ENCODE results near the gene RAD51C.
"Not testable (repeated sequence)": the region's sequence is repeated elsewhere in the genome, so short reads cannot be mapped to it uniquely, and the experiment has no call there.

RAD51C gene

DNA sequence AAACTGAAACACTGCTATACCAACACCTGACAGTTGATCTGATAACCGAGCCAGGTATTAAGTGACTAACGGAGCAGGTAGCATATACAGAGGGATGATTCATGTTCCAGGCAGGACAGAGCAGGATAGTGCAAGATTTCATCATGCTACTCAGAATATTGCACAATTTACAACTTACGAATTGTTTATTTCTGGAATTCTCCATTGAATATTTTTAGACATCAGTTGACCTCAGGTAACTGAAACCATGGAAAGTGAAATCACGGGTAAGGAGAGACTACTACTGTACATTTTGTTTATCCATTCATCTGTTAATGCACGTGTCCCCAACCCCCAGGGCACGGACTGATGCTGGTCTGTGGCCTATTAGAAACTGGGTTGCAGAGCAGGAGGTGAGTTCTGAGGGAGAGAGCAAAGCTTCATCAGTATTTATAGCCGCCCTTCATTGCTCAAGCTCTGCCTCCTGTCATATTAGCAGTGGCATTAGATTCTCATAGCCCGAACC lies 48.8 kb downstream of the RAD51C start:
- no peak for DNase-seq (ENCODE audit: low spot score)

- DNase-seq (ENCODE audit: low spot score): no peak
Observed at GRCh38 chr17:58747674-58748073, 55.3 kb downstream of the RAD51C start.

DNA sequence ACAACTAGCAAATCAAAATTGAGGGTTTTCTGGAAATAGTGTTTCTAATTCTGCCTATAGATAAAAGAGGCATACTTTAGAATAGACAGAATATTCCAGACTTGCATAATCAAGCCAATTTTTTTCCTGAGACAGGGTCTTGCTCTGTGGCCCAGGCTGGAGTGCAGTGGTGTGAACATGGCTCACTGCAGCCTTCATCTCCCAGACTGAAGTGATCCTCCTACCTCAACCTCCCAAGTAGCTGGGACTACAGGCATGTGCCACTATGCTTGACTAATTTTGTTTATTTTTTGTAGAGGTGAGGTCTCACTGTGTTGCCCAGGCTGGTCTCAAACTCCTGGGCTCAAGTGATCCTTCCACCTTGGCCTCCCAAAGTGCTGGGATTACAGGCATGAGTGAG lies 57.2 kb downstream of the RAD51C start:
- not testable (repeated sequence) for DNase-seq (ENCODE audit: low spot score)

DNA sequence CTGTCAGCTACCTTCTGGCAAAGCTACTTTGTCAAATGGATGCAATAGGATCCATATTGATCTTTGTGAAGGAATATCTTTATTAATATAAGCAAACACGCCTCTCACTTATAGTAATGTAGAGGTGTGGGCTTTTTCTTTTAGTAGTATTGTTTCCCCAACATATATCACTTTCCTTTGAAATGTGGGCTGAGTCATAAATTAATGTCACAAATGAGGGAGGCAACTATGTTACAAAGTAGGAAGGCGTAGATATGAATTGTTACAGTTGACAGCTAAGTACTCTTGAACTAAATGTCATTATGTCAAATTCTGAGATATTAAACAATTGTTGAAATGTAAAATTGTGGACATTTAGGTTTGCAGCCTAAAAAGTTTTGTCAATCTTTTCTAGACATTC lies 60.6 kb downstream of the RAD51C start:
- no peak for DNase-seq (ENCODE audit: low spot score)

GRCh38 chr17:58755269-58755576 lies 62.8 kb downstream of the RAD51C start:
- no peak for DNase-seq (ENCODE audit: low spot score)

- DNase-seq (ENCODE audit: low spot score): peak; percentile 26
Observed at GRCh38 chr17:58755577-58756245, 63.3 kb downstream of the RAD51C start, which contains the start of gene PPM1E. Gene PPM1E, plus strand, starts transcription at chr17:58755854.

GRCh38 chr17:58756246-58757161 lies 64.1 kb downstream of the RAD51C start:
- DNase-seq (ENCODE audit: low spot score): peak; percentile 25

DNA sequence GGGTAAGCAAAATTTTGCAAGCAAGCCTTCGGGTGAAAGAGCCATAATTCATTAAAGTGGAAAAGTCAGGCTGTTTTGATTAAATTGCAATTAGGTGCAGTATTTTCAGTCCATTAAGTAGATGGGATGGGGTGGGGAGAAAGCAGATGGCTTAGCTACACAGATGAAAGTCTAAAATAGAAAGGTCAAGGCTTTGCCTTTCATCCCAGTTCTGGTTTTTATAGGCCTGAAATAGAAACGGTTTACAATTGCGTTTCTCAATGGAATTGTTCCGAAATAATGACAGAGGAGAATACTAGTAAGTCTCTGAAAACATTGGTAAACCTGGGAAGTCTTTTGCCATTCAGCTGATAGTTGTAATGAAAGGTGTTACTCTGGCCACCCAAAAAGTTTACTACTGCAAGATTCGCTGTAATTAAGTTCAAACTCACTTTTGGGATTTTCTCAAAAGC lies 64.8 kb downstream of the RAD51C start:
- no peak for DNase-seq (ENCODE audit: low spot score)

DNA sequence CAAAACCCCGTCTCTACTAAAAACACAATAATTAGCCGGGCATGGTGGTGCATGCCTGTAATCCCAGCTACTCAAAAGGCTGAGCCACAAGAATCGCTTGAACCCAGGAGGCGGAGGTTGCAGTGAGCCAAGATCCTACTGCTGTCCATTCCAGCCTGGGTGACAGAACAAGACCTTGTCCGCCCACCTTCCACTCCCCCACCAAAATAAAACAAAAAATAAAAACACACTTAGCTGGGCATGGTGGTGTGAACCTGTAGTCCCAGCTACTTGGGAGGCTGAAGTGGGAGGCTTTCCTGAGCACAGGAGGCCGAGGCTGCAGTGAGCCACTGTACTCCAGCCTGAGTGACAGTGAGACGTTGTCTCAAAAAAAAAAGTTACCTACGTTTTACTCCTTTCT lies 66.5 kb downstream of the RAD51C start:
- DNase-seq (ENCODE audit: low spot score): no peak

- DNase-seq (ENCODE audit: low spot score): no peak
Observed at GRCh38 chr17:58759522-58759921, 67.1 kb downstream of the RAD51C start.

- no peak for DNase-seq (ENCODE audit: low spot score)
Observed at GRCh38 chr17:58760248-58760647, 67.8 kb downstream of the RAD51C start.

DNA sequence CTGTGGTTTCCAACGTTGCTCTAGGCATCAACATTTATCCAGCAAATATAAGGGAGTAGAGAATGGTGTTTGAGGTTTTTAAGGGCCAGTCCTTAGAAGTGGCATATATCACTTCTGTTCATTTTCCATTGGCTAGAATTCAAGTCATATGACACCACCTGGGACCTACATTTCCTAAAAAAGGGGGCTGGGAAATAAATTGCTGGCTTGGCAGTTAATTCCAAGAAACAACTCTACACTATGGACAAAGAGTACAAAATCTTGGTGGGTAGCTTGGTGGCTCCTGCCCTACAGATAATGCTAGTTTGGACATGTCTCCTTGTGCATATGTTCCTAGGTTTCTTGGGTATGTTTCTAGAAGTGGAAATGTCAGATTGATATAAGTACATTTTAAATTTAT lies 70.9 kb downstream of the RAD51C start:
- DNase-seq (ENCODE audit: low spot score): no peak

DNA sequence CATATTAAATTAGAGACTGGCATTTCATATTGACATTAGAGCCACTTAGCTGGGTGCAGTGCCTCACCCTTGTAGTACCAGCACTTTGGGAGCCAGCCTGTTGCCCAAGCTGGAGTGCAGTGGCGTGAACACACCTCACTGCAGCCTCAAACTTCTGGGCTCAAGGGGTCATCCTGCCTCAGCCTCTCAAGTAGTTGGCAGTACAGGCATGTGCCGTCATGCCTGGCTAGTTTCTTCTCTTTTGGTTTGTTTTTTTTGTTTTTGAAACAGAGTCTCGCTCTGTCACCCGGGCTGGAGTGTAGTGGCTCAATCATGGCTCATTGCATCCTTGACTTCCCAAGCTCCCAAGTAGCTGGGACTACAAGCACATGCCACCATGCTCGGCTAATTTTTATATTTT lies 72.0 kb downstream of the RAD51C start:
- DNase-seq (ENCODE audit: low spot score): no peak

GRCh38 chr17:58778482-58778881 lies 86.1 kb downstream of the RAD51C start:
- DNase-seq (ENCODE audit: low spot score): not testable (repeated sequence)

DNA sequence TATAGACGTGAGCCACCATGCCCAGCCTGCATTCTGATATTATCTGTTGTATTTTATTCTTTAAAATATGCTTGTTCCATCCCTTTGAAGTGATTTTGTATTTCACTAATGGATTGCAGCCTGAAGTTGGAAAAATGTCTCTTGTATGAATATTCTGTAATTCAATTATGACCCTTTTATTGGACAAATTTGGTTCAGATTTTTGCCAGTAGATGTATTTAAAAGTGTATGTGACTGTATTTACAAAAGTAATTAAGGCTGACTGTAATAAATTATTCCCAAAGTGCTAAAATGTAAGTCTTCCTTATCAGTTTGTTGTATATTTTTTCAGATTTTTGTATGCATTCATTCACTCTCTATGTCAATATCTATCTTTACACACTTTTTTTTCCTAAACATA lies 87.0 kb downstream of the RAD51C start:
- DNase-seq (ENCODE audit: low spot score): no peak

GRCh38 chr17:58783380-58783779 lies 91.0 kb downstream of the RAD51C start:
- DNase-seq (ENCODE audit: low spot score): no peak

- DNase-seq (ENCODE audit: low spot score): no peak
Observed at GRCh38 chr17:58785097-58785496, 92.7 kb downstream of the RAD51C start.

All from pons (tissue), 1 donor.